Esophagus muscularis mucosa (tissue), 4 donors: ENCODE measurements around the gene TMEM88.

Source experiments
- CTCF ChIP-seq, 3 experiments: fragments of 200-600 bp in 2 of 3; fragments of 450-650 bp in 1 of 3; sonication (generic) in 2 of 3; IDR thresholded peaks; one replicate each; pipeline ENCODE4 v1.5.1; 2017 to 2019; ENCODE audit warnings: antibody characterized with exemption in 3 of 3, mild to moderate bottlenecking in 2 of 3, moderate library complexity in 1 of 3
- EP300 ChIP-seq: sonication (generic); formaldehyde crosslinking; IDR thresholded peaks from one replicate; pipeline ENCODE4 v1.6.1; 2017; ENCODE audit warnings: antibody characterized with exemption
- POLR2AphosphoS5 ChIP-seq, 2 donors: sonication (generic); formaldehyde crosslinking; IDR thresholded peaks; one replicate each; pipeline ENCODE4 v1.6.1; 2017; ENCODE audit warnings: antibody characterized with exemption in 2 of 2

GRCh38 chr17:7818026-7818425 is 36.8 kb upstream of the TMEM88 start:
- no peak for TF ChIP-seq CTCF (IDR thresholded peaks at IDR 0.05)
- no peak for TF ChIP-seq EP300
- TF ChIP-seq POLR2AphosphoS5 (IDR thresholded peaks at IDR 0.05): no peak
